AG04450 (cell line): ENCODE data around the gene LY6G6D. TPM values are rescaled to one million over a fixed set of nuclear protein-coding genes. Genes with fewer than 3 reads are reported as not detected.
A peak's percentile ranks its signal among the peaks of the same experiment; 100 is the strongest.

ENCODE experiments used
- CTCF ChIA-PET: fragments of 300-600, 350-600 bp; formaldehyde crosslinking; extraction: SDS; loops from one replicate; lab custom pipeline; 2022; ENCODE audit warnings: antibody characterized with exemption, inconsistent platforms; lab: Charles Lee
- POLR2A ChIA-PET: fragments of 350-600 bp; formaldehyde crosslinking; extraction: SDS; loops from one replicate; lab custom pipeline; 2021; ENCODE audit warnings: antibody characterized with exemption, inconsistent platforms; lab: Yijun Ruan, JAX
- DNase-seq: peaks from one replicate; pipeline ENCODE4 v3.0.0-alpha.2; 2011; ENCODE audit warnings: low read depth, low spot score
- H3K27ac ChIP-seq: one replicate; pipeline ENCODE4 v1.5.1; 2012; ENCODE audit warnings: low read depth, low read length, control low read depth
- H3K27me3 ChIP-seq: one replicate; pipeline ENCODE4 v1.6.0; 2012; ENCODE audit warnings: low read length; ENCODE audit not compliant: control insufficient read depth, insufficient read depth
- H3K4me3 ChIP-seq: 2 replicates; pipeline ENCODE4 v1.5.1; 2011; ENCODE audit warnings: mild to moderate bottlenecking, low read depth, low read length, control low read depth
- H3K9me3 ChIP-seq: 2 replicates; pipeline ENCODE4 v1.5.1; 2012; ENCODE audit warnings: low read length; ENCODE audit not compliant: control insufficient read depth, insufficient read depth
- CTCF ChIP-seq: IDR thresholded peaks from 2 replicates; pipeline ENCODE4 v1.5.1; 2011; ENCODE audit warnings: low read depth, low read length, control low read depth, inconsistent platforms
- polyA plus RNA-seq: library from polyadenylated mRNA; depleted of rRNA; stranded (reverse); fragments of >200 nt; gene quantifications from 2 replicates; pipeline ENCODE4 v1.2.3, GENCODE V29; 2011; rRNA removed
- small RNA-seq: library from RNA; depleted of rRNA; stranded (forward); fragments of <200 nt; gene quantifications from one replicate; pipeline ENCODE3, GENCODE V24; 2012; ENCODE audit warnings: low read depth; ENCODE audit not compliant: insufficient read length

The LY6G6D gene
- polyA plus RNA-seq, 1 experiment, result not detected

GRCh38 chr6:31765910-31766794 is 51.0 kb downstream of the LY6G6D start:
- no peak for DNase-seq

GRCh38 chr6:31767096-31767645 is 52.0 kb downstream of the LY6G6D start:
- H3K27me3 ChIP-seq, result no peaks in the 10 kb centered on the region
- no peak for TF ChIP-seq CTCF
- ChIA-PET POLR2A (interaction anchor here (1.0 kb wide), 1 partner anchor 55 kb away, joined by 3 read pairs; no protein-coding TSS in a partner anchor), CTCF (no interaction called here)
- H3K27ac ChIP-seq, result no peak overlapping the region
- H3K9me3 ChIP-seq, result no peaks in the 10 kb centered on the region; the same call in 1 of the 2 replicates
- no peak overlapping the region for H3K4me3 ChIP-seq
- no peak for DNase-seq

More at GRCh38 chr6:31765910-31766794, 51.0 kb downstream of the LY6G6D start:
- POLR2A ChIA-PET, result interaction anchor here (0.6 to 1.0 kb wide), 2 partner anchors 56 to 61 kb away, joined by 3 to 4 read pairs; partner anchors contain the start of gene HSPA1B
- no peaks in the 10 kb centered on the region for H3K27me3 ChIP-seq
- CTCF ChIA-PET, result interaction anchor here (0.9 to 1.1 kb wide), 2 partner anchors 25 to 30 kb away, joined by 3 read pairs; no protein-coding TSS in a partner anchor
- no peak overlapping the region for H3K27ac ChIP-seq
- no peak for TF ChIP-seq CTCF
- no peaks in the 10 kb centered on the region; the same call in 1 of the 2 replicates for H3K9me3 ChIP-seq
- peak overlapping the region; percentile 50 for H3K4me3 ChIP-seq

Small RNAs within 50 kb of the gene (small RNA-seq; reads per million reads assigned to genes)
- gene LY6G6D (not detected), gene MIR4646 (not detected), gene MSH5-SAPCD1 (not detected), gene RNU6-850P (not detected), gene SAPCD1 (not detected)

Other genes with a start within 250 kb of the LY6G6D start
- 17.9 and 19.0 TPM in 2 replicates for gene MICB, start 217.2 kb upstream of the LY6G6D start, polyA plus RNA-seq
- not detected in 2 replicates for gene MCCD1, start 186.4 kb upstream of the LY6G6D start, polyA plus RNA-seq
- 434 and 480 TPM in 2 replicates for gene DDX39B, start 173.3 kb upstream of the LY6G6D start, polyA plus RNA-seq
- gene ATP6V1G2, start 168.7 kb upstream of the LY6G6D start, polyA plus RNA-seq, result 12.5 and 14.6 TPM in 2 replicates
- gene NFKBIL1, start 167.7 kb upstream of the LY6G6D start, polyA plus RNA-seq, result 5.1 and 5.4 TPM in 2 replicates
- not detected in 2 replicates for gene LTA, start 143.1 kb upstream of the LY6G6D start, polyA plus RNA-seq
- gene TNF, start 139.8 kb upstream of the LY6G6D start, polyA plus RNA-seq, result not detected in 2 replicates
- gene LTB, start 132.9 kb upstream of the LY6G6D start, polyA plus RNA-seq, result not detected in 2 replicates
- gene LST1, start 129.1 kb upstream of the LY6G6D start, polyA plus RNA-seq, result not detected in 2 replicates
- not detected in 2 replicates for gene NCR3, start 122.3 kb upstream of the LY6G6D start, polyA plus RNA-seq
- gene AIF1, start 100.1 kb upstream of the LY6G6D start, polyA plus RNA-seq, result not detected in 2 replicates
- gene PRRC2A, start 94.6 kb upstream of the LY6G6D start, polyA plus RNA-seq, result 24.8 and 30.7 TPM in 2 replicates
- gene BAG6, start 62.7 kb upstream of the LY6G6D start, polyA plus RNA-seq, result 58.2 and 68.7 TPM in 2 replicates
- gene APOM, start 59.5 kb upstream of the LY6G6D start, polyA plus RNA-seq, result 2.8 and 3.9 TPM in 2 replicates
- 10.2 and 11.6 TPM in 2 replicates for gene C6orf47, start 54.6 kb upstream of the LY6G6D start, polyA plus RNA-seq
- 12.7 and 13.5 TPM in 2 replicates for gene GPANK1, start 50.4 kb upstream of the LY6G6D start, polyA plus RNA-seq
- 80.1 and 96.0 TPM in 2 replicates for gene CSNK2B, start 49.3 kb upstream of the LY6G6D start, polyA plus RNA-seq
- 5.5 and 7.0 TPM in 2 replicates for gene LY6G5B, start 45.4 kb upstream of the LY6G6D start, polyA plus RNA-seq
- gene LY6G5C, start 34.3 kb upstream of the LY6G6D start, polyA plus RNA-seq, result 2.0 and 2.7 TPM in 2 replicates
- 34.0 and 36.3 TPM in 2 replicates for gene ABHD16A, start 12.0 kb upstream of the LY6G6D start, polyA plus RNA-seq
- not detected in 2 replicates for gene LY6G6F, start 8.5 kb upstream of the LY6G6D start, polyA plus RNA-seq
- gene LY6G6C, start 6.4 kb downstream of the LY6G6D start, polyA plus RNA-seq, result not detected in 2 replicates
- not detected in 2 replicates for gene MPIG6B, start 8.0 kb downstream of the LY6G6D start, polyA plus RNA-seq
- 44.4 and 59.1 TPM in 2 replicates for gene DDAH2, start 14.0 kb downstream of the LY6G6D start, polyA plus RNA-seq
- 466 and 531 TPM in 2 replicates for gene CLIC1, start 21.2 kb downstream of the LY6G6D start, polyA plus RNA-seq
- 6.4 and 7.2 TPM in 2 replicates for gene MSH5, start 24.7 kb downstream of the LY6G6D start, polyA plus RNA-seq
- gene SAPCD1, start 47.3 kb downstream of the LY6G6D start, polyA plus RNA-seq, result 0.24 and 0.88 TPM in 2 replicates
- 0.10 and 0.32 TPM in 2 replicates for gene VWA7, start 62.0 kb downstream of the LY6G6D start, polyA plus RNA-seq
- gene VARS1, start 80.4 kb downstream of the LY6G6D start, polyA plus RNA-seq, result 16.0 and 23.9 TPM in 2 replicates
- gene LSM2, start 91.6 kb downstream of the LY6G6D start, polyA plus RNA-seq, result 34.2 and 38.3 TPM in 2 replicates
- 1.1 and 1.2 TPM in 2 replicates for gene HSPA1L, start 99.9 kb downstream of the LY6G6D start, polyA plus RNA-seq
- gene HSPA1A, start 100.2 kb downstream of the LY6G6D start, polyA plus RNA-seq, result 46.6 and 50.4 TPM in 2 replicates
- 31.9 TPM in 2 replicates for gene HSPA1B, start 112.4 kb downstream of the LY6G6D start, polyA plus RNA-seq
- gene NEU1, start 147.5 kb downstream of the LY6G6D start, polyA plus RNA-seq, result 39.0 and 49.4 TPM in 2 replicates
- 0.04 and 0.12 TPM in 2 replicates for gene SLC44A4, start 163.6 kb downstream of the LY6G6D start, polyA plus RNA-seq
- gene EHMT2, start 182.3 kb downstream of the LY6G6D start, polyA plus RNA-seq, result 23.8 and 28.5 TPM in 2 replicates
- gene ZBTB12, start 186.7 kb downstream of the LY6G6D start, polyA plus RNA-seq, result 2.4 and 4.3 TPM in 2 replicates
- 1.5 and 1.9 TPM in 2 replicates for gene C2, start 212.4 kb downstream of the LY6G6D start, polyA plus RNA-seq
- gene CFB, start 230.7 kb downstream of the LY6G6D start, polyA plus RNA-seq, result 13.3 and 14.0 TPM in 2 replicates
- 51.4 and 55.7 TPM in 2 replicates for gene NELFE, start 243.6 kb downstream of the LY6G6D start, polyA plus RNA-seq
- 26.0 and 30.4 TPM in 2 replicates for gene SKIC2, start 243.8 kb downstream of the LY6G6D start, polyA plus RNA-seq